Glomerular visceral epithelial cell (primary cell): ENCODE results near the gene CRYGB.
A peak's percentile ranks its signal among the peaks of the same experiment; 100 is the strongest.

Experiments used
- DNase-seq: peaks from one replicate; pipeline ENCODE4 v3.0.0-alpha.2; 2016; ENCODE audit errors: extremely low spot score

The CRYGB gene

DNA sequence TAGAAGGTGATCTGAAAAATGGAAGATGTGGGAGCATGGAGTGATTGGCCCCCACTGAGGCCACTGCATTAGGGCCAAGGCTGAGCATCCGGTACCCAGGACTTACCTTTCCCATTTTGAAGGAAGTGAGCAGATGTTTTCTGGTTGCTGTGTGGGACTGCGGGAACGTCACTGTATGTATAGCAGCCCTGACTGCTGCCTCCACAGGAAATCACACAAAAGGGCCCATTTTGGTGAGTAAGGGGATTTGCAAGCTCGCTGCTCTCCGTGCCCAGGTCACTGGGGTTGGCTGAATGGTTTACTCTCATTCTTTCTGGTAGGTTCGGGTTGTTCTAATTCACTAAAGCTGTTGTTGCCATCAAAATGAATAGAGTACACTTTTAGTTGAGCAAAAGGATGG is at the start of gene CRYGB:
Gene CRYGB, minus strand, starts transcription at position 153 of the 400 bp plus-strand sequence. Its CDS starts 38 bp downstream, at position 115.
- DNase-seq = no peak

DNA sequence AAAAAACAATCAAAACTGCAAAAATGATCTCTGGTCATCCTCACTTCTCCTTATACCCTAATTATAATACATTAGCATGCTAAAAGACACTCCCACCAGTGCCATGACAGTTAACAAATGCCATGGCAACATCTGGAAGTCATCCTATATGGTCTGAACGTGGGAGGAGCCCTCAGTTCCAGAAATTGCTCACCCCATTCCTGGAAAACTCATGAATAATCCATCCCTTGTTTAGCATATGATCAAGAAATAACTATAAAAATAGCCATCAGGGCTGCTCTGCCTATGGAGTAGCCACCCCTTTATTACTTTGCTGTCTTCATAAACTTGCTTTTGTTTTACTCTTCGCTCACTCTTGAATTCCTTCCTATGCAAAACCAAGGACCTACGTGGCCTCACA is 49.6 kb upstream of the CRYGB start:
- DNase-seq = no peak

DNA sequence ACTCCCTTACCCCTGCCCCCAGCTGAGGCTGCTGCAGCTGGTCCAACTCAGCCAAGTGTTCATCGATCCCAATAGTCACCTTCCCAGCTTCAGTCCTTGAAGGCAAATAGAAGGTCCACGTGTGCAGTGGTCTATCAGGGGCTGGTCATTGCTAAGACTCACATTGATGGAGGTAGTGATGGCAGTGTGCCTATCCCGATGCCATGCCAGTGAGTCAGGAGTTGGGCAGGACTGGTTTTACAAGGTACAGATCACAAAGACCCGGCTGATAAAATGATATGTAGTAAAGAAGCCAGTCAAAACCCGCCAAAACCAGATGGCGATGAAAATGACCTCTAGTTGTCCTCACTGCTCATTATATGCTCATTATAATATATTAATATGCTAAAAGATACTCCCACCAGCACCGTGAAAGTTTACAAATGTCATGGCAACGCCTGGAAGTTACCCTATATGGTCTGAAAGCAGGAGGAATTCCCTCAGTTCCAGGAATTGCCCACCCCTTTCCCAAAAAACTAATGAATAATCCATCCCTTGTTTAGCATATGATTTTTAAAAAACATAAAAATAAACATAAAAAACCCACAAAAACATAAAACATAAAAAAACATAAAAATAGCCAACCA is 46.8 kb upstream of the CRYGB start:
- DNase-seq = no peak

GRCh38 chr2:208189810-208190503 is 44.0 kb upstream of the CRYGB start, which contains the start of gene C2orf80:
Gene C2orf80 (minus strand): TSS chr2:208190030. CDS start chr2:208186986, 3,044 bp downstream.
- DNase-seq = no peak

- DNase-seq = no peak
These were observed 43.3 kb upstream of the CRYGB start for GRCh38 chr2:208189069-208189809.

DNA sequence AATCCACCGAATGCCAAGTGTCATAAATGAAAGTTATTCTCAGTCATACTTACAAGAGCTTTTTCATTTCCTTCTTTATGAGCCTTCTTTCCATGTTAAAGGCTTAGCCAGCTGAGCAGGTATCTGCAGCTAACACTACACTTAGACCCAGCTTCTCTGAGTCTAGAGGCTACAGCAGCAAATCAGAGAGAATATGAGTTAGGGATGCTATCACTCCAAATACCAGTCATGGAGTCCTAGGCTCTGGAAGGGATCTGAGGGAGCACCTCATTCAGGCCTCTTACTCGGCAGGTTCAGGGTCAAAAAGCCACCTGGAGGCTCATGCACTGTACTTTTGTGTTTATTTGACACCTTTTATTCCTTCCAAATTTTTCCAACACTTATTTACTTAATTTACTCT is 40.9 kb upstream of the CRYGB start:
- no peak for DNase-seq

DNA sequence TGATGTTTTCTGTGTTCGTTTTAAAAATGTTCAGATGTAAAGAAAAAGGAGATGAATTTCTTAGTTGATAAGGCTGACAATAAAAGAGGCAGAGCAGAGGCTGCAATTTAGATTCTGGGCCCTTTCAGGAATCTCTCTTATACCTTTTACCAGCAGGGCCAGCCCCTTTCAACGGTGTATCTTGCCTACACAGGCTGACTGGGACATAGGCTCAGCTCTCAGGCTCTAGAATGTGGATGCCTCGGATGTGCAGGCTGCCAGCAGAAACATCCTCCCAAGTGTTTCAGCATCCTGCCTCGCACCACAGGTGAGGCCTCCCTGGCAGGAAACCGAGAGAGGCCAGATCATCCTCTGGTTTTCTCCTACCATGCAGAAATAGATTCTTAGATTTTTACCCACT is 40.5 kb upstream of the CRYGB start:
- DNase-seq = no peak

- no peak for DNase-seq
These were observed 38.2 kb upstream of the CRYGB start for GRCh38 chr2:208183972-208184705.

- DNase-seq = no peak
These were observed 37.6 kb upstream of the CRYGB start for GRCh38 chr2:208183526-208183925.

DNA sequence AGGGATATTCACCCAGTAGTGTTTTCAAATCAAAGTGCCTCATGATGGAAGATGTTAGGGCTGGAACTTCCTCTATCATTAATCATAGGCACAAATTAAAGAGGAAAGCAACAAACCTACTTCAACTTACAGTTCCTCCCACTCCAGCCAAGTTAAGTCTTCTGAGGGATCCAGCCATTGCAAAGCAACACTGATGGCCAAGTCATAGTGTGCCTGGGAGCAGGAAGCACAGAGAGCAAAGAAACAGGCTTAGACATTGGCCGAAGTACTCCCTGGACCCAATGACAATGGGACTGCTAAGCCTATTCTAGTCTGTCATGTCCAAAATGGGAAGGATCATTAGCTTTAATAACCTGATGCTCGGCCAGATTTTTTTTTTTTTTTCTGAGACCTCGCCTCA is 36.9 kb upstream of the CRYGB start:
- no peak for DNase-seq

DNA sequence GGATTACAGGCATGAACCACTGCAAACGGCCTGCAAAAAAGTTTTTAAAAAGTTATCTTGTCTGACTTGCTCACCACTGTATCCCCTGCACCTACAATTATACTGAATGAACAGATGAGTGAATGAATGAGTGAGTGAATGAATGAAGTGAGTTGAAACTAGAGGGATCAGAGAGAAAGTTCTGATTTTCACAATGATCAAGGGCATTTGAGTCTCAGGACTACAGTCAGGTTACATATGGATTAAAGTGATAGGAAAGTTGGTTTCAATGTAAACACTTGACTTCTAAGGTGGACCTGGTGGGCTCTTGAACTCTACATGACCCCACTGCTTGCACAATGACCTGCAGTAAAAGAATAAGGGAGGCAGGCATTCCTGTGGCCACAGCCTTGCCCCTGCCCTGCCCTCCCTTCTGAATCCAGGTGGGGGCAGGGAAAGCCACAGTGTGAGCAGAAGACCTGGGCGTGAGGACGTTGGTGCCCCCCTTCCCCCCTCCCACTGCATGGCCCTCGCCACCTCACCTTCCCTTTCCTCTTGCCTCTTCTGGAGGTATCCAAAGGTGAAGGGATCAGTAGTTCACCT is 33.2 kb upstream of the CRYGB start:
- DNase-seq = peak; percentile 8

GRCh38 chr2:208175840-208176153 is 29.8 kb upstream of the CRYGB start:
- no peak for DNase-seq

DNA sequence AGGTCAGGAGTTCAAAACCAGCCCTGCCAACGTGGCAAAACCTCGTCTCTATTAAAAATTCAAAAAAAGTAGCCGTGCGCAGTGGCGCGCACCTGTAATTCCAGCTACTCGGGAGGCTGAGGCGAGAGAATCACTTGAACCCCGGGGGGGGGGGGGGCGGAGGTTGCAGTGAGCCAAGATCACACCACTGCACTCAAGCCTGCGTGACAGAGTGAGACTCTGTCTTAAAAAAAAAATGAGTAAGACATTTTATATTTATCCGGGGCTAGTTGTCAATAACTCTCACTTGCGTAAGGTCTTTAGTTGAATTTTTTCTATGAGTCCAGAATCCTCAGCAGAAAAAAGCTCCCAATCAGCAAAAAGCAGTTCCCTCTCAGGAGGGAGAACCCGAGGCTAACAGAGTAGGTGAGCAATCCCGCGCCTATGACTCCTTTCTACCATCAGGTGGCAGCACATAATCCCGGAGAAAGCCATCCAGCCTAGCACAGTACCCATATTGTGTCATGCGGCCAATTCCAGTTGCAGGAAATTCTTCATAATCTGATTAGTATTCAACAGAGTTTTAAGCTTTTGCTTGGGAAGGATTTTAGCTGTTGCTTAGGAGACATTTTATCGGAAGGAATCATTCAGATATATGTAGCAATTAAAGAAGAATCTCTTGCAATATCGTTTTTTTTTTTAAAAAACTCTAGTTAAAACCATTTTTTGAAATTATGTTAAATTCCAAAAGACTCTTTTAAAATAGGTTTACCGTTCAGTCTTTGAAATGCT is 29.3 kb upstream of the CRYGB start:
- peak; percentile 82 for DNase-seq

- DNase-seq = no peak
These were observed 28.2 kb upstream of the CRYGB start for GRCh38 chr2:208174144-208174543.

GRCh38 chr2:208172125-208172524 is 26.2 kb upstream of the CRYGB start:
- DNase-seq = no peak

- no peak for DNase-seq
These were observed 19.2 kb upstream of the CRYGB start for GRCh38 chr2:208164951-208165755.

DNA sequence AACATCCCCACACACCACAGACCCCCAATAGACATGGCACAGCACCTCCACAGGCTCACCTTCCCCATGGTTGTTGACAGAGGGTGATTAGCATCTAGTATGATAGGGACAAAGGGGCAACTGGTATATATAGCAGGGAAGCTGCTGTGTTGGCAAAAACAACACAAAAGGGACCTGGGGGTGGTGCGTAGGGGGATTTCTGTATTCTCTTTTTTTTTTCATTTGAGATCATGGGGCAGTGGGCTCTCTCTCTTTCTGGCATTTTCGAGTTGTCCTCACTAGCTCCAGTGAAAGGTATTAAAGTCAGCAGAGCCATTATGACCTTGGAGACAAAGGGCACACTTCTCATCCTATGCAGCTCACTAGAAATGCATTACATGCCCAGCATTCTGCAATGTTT is 17.5 kb upstream of the CRYGB start, which contains the start of gene CRYGA:
Gene CRYGA, minus strand, starts transcription at position 101 of the 400 bp plus-strand sequence. Its CDS starts 33 bp downstream, at position 68.
- no peak for DNase-seq

- no peak for DNase-seq
These were observed 10.5 kb upstream of the CRYGB start for GRCh38 chr2:208156439-208156838.

DNA sequence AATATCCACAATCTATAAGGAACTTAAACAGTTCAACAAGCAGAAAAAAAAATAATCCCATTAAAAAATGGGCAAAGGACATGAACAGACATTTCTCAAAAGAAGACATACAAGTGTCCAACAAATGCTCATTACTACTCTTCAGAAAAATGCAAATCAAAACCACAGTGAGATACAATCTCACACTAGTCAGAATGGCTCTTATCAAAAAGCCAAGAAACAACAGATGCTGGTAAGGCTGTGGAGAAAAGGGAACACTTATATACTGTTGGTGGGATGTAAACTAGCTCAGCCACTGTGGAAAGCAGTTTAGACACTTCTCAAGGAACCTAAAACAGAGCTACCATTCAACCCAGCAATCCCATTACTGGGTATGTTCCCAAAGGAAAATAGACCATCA is 7.2 kb upstream of the CRYGB start:
- DNase-seq = no peak

DNA sequence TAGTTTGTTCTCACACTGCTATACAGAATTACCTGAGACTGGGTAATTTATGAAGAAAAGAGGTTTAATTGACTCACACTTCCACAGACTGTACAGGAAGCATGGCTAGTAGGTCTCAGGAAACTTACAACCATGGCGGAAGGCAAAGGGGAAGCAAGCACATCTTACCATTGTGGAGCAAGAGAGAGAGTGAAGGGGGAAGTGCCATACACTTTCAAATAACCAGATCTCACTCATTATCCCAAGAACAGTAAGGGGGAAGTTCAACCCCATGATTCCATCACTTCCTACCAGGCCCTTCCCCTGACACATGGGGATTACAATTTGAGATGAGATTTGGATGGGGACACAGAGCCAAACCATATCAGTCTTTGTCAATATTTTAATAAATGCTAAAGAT is 5.0 kb upstream of the CRYGB start:
- no peak for DNase-seq
